Hematopoietic multipotent progenitor cell treated with erythropoietin and hydrocortisone succinate and interleukin-3 and kit ligand, for 6 days (in vitro differentiated cells): Measurements from ENCODE around the gene BAHCC1.
"Not testable (repeated sequence)": the region's sequence is repeated elsewhere in the genome, so short reads cannot be mapped to it uniquely, and the experiment has no call there.

Experiments used
- DNase-seq: peaks from one replicate; pipeline ENCODE4 v3.0.0-alpha.2; 2015

The BAHCC1 gene

DNA sequence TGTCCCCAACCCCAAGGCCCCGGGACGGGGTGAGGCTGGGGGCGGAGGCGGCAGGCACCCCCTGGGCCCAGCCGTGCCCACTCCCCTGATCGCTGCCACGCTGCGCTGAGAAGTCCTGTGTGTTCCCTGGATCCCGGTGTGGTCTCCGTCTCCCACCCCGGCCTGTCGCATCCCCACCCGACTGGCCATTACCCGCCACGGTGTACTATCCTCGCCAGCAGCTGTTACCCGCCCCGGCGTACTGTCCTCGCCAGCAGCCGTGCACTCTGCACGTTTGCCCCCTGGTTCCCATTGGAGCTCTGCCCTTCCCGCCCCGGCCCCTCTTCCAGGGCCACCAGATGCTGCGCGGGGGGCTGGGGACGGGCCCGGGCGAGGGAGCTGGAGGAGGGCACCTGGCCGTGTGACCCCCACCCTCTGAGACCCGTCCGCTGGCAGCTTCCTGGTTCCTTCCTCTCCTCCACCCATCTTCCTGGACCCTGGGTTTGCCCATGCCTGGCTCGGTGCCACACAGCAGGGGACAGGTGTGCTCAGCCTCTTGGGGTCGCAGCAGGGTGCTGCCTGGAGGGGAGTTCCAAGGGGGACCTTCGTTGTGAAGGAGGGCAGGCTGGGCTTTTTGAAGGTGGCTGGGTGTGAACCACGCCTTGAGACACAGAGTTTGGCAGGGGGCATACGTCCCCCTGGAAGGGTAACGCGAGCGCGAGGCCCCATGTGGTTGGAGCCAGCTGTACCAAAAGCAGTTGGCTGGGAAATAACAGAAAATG, 19.7 kb downstream of the BAHCC1 start:
- DNase-seq, result no peak

DNA sequence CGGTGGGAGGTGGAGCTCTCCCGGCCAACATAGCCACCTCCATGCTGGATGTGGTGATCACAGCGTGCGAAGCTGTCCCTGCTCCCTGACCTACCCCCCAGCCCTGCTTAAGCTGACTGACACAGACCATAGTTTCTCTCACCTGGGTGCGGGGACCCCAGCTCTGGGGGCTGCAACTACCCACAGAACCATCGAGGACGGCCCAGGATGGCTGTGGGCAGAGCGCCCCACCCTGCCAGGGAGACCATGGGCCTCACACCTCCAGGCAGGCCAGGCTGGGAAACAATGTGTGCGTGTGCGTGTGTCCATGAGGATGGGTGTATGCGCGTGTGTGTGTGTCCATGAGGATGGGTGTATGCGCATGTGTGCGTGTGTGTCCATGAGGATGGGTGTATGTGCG, 20.4 kb downstream of the BAHCC1 start:
- no peak for DNase-seq

DNA sequence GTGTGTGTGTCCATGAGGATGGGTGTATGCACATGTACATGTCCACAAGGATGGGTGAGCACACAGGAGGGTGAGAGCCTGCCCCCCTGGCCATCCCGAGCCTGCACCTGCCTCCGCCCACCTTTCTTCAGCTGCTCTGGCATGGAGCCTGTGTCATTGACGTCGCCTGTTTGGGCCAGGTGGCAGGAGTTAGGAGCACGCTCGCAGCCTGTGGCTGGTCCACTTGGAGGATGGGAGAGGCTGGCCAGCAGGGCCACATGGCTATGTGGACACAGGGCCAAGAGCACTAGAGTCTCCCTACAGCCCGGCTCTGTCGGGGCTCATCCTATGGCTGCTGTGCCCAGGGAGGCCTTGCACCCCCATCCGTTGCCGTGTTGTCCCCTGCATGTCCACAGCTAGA, 21.4 kb downstream of the BAHCC1 start:
- DNase-seq, result no peak

DNA sequence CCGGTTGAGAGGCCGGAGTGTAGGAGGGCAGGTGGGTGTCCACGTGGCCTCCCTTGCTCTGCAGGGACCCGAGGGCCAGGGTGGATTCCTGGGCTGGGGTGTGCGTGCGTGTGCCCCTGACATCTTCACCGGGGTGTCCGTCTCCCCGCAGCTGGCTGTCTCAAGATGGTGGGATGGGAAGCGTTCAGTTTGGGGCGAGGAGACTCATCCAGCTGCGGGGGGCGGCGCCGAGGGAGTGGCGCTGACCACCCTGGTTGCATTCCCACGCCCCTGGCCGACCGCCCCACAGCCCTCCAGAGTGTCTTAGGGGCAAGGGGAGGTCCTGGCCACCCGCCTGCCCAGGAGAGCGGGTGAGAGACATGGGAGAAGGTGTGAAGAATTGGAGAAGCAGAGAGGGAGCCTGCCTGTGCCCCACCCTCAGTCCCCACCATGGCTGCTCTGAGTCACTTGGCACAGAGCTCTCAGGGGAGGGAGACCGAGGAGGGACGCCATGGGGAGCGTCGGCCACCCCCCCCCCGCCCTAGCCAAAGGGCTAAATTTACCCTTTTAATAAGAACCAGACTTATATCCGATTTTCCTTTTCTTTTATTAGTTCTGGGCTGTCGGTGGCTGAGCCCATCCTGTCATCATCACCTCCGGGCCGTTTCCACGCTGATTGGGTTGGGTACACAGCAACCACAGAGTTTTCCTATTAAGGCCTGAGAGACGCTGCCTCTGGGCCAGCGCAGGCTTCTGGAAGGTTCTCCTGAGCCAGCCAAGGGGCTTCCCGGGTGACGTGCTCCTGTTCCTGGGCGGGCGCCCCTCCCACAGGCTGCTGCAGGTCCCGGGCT, 22.0 kb downstream of the BAHCC1 start:
- DNase-seq, result no peak

DNA sequence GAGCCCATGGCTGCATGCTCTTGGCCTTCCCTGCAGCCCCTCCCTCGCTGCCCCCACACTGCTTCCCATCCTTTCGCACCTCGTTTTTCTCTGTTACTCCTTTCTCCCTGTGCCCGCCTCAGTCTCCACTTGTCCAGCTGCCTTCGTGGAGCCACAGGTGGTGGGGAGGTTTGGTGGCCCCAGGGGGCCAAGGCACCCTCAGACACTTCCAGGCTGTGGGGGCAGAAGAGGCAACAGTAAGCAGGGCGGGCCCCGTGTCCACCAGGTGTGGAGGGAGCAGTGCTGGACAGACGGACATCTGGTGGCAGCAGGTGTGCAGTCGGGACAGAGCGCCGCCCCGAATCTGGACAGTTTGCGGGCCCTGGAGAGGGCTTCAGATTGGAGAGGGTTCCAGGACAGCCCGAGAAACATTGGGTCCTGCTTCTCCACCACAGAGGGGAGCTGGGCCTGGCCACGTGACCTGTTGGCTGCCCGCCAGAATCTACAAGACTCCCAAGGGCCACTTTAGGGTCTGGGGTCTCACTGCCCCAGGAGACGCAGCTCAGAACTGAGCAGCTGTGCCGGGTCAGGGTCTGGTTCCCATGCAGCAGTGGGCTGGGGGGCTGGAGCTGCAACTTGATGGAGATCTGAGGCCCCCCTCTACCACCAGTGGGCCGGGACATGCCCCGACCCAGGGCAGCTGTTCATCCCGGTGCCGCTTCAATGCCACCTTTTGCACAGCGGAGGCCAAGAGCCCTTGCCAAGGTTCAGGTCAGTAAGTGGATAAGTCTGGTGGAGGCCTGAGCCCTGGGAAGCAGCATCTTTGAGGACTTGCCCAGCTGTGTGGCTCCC, 22.8 kb downstream of the BAHCC1 start:
- no peak for DNase-seq

DNA sequence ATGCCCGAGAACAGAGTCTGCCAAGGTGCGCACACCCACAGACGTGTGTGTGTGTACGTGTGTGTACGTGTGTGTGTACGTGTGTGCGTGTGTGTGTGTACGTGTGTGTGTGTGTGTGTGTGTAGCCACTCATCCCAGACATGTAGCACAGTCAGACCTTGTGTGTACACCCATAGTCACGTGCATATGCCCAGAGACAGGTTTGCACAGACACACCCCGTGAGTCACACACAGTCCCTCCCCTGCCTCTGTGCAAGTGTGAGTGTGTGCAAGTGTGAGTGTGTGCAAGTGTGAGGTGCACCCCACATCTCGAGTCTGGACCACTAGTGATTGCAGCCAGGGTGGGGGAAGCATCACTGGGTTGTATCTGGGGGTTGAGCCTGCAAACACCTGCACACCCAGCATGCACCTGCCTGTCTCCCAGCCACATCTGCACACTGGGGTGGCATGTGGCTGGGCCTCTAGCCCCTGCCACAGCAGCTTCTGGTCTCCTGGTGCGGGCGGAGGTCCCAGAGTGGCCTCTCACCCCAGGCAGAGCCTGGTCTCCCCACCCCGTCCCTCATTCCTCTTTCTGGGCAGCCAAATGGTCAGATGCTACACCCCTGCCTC, 23.6 kb downstream of the BAHCC1 start:
- no peak for DNase-seq

DNA sequence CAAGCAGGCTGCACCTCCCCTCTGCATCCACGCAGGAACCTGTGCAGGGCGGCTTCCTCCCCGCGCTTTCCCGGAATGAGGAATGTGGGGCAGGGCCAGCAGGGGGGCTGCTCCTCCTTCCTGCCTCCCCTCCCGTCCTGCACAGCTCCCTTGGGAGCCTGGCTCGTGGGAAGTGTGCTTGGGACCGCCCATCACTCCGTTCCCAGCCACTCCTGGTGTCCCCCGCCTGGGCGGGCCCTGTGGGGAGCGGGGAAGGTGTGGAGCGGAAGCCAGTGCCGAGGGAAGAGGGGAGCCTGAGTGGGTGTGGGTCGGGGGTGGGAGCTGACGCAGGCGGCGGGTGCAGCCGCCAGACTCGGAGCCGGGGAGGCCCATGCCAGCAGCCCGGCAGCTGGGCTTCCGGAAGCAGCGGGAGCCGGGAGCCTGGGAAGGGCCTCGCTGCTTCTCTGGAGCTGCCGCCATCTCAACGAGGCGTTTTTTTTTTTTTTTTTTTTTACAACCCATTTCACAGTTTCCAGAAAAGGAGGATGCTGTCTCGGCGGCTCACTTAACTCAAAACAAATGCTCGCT, 24.1 kb downstream of the BAHCC1 start:
- no peak for DNase-seq

DNA sequence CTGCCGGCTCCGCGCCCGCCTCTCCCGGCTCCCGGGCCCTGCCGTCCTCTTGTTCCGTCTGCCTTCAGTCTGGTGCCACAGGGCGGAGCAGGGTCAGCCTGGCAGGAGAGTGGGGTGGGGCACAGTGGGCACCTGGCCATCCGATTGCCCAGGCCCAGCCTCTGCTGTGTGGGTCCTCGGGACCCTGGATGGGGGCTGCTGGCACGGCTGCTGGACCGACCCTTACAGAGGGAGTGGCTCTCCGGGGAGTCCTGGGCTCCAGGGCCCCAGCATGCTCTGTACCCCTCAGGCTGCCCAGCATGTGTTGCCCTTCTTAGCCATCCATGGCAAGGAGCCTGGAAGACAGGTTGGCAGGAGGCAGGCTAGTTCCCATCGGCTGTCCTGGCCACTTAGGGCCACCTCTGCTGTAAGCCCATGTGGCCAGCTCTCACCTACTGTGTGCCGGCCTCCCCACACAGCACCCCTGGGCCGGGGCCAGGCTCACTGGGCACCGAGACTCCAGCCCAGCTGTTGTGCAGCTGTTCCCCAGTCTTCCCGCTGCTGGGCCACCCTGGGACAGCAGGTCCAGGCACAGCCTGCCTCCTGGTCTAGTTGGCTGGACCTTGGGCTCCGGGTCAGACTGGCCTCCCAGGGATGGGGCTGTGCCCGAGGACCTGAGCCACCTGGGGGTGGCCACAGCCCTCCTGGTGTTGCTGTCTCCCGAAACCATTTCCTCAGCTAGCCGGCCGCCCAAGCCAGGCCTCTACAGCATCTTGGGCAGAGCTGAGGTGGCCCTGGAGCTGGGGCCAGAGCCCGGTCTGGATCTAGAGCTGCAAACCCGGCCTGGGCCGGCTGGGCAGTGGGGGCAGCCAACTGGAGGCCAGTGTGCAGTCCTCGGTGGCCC, 24.9 kb downstream of the BAHCC1 start:
- DNase-seq, result no peak

DNA sequence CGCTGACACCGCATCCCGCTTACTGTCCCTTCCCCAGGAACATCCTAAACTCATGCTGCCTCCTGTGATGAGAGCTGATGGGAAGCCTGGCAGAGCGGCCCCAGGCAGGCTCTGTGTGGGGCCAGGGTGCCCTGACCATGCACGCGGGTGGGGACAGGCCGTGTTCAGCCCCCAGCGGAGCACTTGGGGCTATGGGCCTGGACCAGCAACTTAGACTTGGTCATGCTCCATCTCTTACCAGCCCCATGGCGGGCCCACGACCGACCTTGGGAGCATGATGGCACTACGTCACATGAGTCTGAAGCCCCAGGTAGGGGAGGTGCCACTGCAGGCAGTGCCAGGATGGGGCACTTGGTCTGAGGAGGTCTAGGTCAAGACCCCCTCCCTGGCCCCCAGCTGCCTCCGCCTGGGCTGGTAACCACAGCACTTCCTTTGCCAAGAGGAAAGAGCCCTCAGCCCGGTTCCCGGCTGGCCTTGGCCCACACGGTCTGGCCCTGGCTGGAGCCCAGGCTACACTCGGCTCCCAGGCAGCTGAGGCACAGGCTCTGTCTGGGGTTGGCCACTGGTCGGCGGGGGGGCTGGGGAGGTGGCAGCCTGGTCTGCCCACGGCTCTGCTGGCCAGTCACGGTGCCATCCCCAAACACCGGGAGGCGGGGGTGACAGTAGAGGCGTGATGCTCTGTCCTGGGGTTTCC, 25.7 kb downstream of the BAHCC1 start:
- no peak for DNase-seq

DNA sequence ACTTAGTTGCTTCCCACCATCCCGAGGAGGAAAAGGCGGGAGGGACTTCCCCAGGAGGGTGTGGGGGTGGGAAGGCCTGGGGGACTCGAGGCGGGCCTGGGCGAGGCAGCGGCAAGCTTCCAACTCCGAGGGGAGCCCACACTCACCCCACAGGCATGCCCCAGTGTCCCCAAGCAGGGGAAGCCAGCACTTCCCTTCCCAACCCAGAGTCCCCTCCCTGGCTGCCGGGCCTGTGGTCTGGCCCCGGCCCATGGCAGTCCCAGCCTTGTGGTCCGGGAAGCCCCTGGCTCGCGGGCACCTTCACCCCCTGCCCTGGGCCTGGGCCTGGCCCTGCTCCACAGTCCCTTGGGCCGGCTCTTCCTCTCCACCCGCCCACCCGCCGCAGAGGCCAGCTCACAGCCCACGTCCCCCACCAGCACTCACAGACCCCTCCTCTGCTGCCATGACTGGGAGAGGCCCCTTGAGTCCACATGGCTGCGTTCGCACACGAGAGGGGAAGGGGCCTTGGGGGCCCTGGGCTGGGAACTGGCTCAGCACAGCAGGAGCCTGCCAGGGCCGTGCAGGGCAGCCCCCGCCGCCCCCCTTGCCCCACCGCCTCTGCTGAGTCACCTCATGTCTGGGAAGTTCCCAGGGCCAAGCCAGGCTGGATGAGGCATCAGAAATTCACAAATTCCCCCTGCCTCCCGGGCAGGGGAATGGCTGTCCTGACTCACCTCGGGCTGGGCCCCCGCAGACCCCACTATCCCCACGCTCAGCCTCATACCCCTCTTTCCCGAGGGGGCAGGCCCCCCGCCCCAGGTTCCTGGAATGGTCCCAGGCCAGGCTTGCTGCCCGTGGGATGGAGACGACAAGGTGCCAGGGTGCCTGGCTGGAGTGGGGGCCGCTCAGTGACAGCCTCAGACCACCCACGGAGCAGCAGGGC, 27.8 kb downstream of the BAHCC1 start:
- DNase-seq, result no peak

DNA sequence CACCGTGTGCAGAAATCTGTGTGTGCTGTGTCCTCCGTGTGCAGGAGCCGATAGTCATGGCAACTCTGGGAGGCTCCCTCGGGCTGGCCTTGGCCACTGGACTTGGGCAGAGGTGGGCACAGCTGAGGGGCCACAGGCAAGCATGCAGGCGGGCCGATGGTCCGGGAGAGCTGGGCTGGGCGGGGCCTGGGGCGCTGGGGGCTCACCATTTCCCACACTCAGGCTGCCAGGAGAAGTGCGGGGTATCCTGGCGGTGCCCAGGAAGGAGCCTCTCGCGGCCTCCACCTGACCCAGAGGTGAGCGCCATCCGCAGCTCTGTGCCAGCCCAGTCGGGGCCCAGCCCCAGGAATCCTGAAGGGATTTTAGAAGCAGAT, 28.4 kb downstream of the BAHCC1 start:
- DNase-seq, result no peak

DNA sequence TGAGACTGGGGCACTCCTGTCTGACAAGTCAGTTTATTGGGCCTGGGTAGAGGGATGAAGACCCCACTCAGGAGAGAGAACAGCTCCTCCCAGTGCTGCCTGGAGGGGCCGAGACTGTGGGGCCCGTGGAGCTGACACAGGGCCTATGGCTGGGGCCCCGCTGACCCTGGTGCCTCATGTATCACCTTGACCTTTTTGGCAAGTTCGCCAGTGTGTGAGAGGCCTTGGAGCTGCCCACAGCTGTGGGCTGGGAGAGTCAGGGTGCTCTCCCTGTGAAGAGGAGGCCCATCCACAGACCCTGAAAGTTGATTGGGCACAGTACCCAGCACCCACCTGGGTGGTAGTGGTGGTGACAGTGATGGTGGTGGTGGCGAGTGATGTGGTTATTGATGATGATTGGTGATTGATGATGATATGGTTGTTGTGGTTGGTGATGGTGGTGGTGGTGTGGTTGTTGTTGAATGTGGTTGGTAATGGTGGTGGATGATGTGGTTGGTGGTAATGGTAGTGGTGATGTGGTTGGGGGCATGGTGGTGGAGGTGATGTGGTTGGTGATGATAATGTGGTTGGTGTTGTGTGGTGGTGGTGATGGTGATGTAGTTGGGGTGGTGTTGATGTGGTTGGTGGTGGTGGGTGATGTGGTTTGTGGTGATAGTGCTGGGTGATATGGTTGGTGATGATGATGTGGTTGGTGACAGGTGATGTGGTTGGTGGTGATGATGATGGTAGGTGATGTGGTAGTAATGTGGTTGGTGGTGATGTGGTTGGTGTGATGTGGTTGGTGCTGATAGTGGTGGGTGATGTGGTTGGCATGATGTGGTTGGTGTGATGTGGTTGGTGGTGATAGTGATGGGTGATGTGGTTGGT, 29.1 kb downstream of the BAHCC1 start:
- no peak for DNase-seq

DNA sequence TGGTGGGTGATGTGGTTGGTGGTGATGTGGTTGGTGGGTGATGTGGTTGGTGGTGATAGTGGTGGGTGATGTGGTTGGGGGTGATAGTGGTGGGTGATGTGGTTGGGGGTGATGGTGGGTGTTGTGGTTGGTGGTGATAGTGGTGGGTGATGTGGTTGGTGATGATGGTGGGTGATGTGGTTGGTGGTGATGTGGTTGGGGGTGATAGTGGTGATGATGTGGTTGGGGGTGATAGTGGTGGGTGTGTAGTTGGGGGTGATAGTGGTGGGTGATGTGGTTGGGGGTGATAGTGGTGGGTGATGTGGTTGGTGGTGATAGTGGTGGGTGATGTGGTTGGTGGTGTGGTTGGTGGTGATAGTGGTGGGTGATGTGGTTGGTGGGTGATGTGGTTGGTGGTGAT, 29.8 kb downstream of the BAHCC1 start:
- DNase-seq, result not testable (repeated sequence)

DNA sequence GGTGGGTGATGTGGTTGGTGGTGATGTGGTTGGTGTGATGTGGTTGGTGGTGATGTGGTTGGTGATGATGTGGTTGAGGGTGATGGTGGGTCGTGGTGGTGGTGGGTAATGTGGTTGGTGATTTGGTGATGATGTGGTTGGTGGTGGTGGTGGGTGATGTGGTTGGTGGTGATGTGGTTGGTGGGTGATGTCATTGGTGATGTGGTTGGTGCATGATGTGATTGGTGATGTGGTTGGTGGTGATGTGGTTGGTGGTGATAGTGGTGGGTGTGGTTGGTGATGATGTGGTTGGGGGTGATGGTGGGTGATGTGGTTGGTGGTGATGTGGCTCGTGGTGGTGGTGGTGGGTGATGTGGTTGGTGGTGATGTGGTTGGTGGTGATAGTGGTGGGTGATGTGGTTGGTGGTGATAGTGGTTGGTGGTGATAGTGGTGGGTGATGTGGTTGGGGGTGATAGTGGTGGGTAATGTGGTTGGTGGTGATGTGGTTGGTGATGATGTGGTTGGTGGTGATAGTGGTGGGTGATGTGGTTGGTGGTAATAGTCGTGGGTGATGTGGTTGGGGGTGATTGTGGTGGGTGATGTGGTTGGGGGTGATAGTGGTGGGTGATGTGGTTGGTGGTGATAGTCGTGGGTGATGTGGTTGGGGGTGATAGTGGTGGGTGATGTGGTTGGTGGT, 30.6 kb downstream of the BAHCC1 start:
- not testable (repeated sequence) for DNase-seq

DNA sequence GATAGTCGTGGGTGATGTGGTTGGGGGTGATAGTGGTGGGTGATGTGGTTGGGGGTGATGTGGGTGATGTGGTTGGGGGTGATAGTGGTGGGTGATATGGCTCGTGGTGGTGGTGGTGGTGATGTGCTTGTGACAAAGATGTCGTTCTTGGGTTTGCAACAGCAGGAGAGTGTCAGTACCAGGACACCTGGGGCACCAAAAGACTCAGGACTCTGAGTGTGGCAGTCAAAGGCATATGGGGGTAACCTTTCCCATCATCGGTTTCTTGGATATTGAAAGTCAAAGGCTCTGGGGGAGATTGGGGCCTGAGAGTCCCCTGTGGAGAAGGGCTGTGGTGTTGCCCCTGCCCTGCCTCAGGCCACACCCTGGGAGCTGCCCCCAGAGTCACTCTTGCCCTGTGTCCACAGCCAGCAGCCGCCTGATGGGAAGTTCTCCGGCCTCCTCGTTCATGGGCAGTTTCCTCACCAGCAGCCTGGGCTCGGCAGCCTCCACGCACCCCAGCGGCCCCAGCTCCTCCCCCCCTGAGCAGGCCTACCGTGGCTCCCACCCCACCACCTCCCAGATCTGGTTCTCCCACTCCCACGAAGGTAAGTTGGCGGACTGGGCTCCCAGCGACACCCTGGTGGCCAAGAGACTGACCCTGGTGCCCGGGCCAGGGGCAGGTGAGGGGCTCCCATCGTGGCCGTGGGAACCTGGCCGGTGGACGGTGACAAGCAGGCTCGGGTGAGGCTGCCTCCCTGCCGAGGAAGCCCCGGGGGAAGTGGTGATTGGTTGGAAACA, 31.3 kb downstream of the BAHCC1 start:
- no peak for DNase-seq

DNA sequence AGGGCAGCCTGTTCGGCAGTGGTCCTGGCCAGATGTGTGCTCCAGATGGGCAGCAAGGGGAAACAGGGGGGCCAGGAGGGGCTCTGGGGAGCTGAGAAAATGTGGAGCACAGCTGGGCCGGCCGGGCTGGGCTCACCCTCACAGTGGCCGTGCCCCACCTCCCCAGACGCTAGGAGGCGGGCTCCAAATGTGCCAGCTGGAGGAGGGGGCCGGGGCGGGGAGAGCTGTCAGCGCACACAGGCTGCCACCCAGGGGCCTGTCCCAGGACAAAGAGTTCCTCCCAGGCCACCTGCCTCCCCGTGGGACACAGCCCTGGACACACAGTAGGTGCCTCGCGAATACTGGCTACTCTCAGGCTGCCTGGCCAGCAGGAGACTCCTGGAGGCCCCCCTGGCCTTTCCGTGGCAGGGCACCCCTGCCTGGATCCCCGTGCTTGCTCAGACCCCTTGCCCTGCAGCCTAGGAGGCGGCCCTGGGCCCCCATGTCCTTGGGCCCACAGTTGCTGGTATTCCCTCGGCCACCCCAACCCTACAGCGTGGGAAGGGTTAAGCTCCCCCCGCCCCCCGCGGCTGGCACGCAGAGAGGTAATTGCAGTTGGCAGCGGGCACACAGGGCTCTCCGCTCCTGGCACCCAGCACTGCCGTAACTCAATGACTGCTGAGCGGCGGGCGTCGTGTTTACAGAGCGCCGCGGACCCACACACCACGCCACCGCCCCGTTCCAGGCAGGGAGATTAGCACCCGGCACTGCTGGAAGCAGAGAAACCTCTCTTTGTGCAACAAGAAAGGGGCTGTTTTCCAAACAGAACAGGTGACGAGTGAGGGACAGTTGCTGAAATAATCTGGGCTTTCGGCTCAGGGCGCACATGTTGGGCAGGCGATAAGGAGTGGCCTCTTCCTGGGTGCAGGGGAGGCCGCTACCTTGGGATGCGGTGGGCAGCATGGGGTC, 32.2 kb downstream of the BAHCC1 start:
- peak; percentile 53 for DNase-seq
